Neuron (in vitro differentiated cells): ENCODE measurements around the gene STRBP.
"Not testable (repeated sequence)": the region's sequence is repeated elsewhere in the genome, so short reads cannot be mapped to it uniquely, and the experiment has no call there.

Source experiments
- H2AFZ ChIP-seq: one replicate; pipeline ENCODE4 v1.6.1; 2013; ENCODE audit warnings: low read depth, mild to moderate bottlenecking, inconsistent platforms, low read length, moderate library complexity
- H3K27me3 ChIP-seq: one replicate; pipeline ENCODE4 v1.6.1; 2013; ENCODE audit warnings: low read length; ENCODE audit not compliant: insufficient read depth
- H3K36me3 ChIP-seq: one replicate; pipeline ENCODE4 v1.6.1; 2013; ENCODE audit warnings: low read length; ENCODE audit not compliant: insufficient read depth
- H3K4me1 ChIP-seq: one replicate; pipeline ENCODE4 v1.6.1; 2013; ENCODE audit warnings: low read length; ENCODE audit not compliant: insufficient read depth
- H3K4me3 ChIP-seq: 2 replicates; pipeline ENCODE4 v1.5.1; 2013; ENCODE audit warnings: mild to moderate bottlenecking, low read length, moderate library complexity
- H3K9me3 ChIP-seq: one replicate; pipeline ENCODE4 v1.6.1; 2013; ENCODE audit warnings: low read length

Gene STRBP

GRCh38 chr9:123194023-123194422 lies 74.4 kb downstream of the STRBP start:
- no peak overlapping the region for H2AFZ ChIP-seq
- H3K27me3 ChIP-seq, result no peaks in the 10 kb centered on the region
- H3K36me3 ChIP-seq, result no peaks in the 10 kb centered on the region
- H3K4me1 ChIP-seq, result no peaks in the 10 kb centered on the region
- H3K9me3 ChIP-seq, result no peaks in the 10 kb centered on the region
- H3K4me3 ChIP-seq, result no peak overlapping the region

- Histone ChIP-seq H3K4me1 (no peaks in the 10 kb centered on the region), H3K27me3 (no peaks in the 10 kb centered on the region), H3K9me3 (no peaks in the 10 kb centered on the region), H2AFZ (no peak overlapping the region), H3K4me3 (no peak overlapping the region), H3K36me3 (no peaks in the 10 kb centered on the region)
These were observed 76.7 kb downstream of the STRBP start for GRCh38 chr9:123191680-123192079.

GRCh38 chr9:123191260-123191659 lies 77.1 kb downstream of the STRBP start:
- Histone ChIP-seq H3K4me3 (no peak overlapping the region), H3K36me3 (no peaks in the 10 kb centered on the region), H3K27me3 (no peaks in the 10 kb centered on the region), H3K9me3 (no peaks in the 10 kb centered on the region), H2AFZ (no peak overlapping the region), H3K4me1 (no peaks in the 10 kb centered on the region)

GRCh38 chr9:123187131-123187530 lies 81.3 kb downstream of the STRBP start:
- H3K27me3 ChIP-seq, result no peaks in the 10 kb centered on the region
- no peaks in the 10 kb centered on the region for H3K36me3 ChIP-seq
- H3K9me3 ChIP-seq, result no peaks in the 10 kb centered on the region
- no peak overlapping the region for H3K4me3 ChIP-seq
- H3K4me1 ChIP-seq, result no peaks in the 10 kb centered on the region
- H2AFZ ChIP-seq, result no peak overlapping the region

GRCh38 chr9:123186029-123186428 lies 82.4 kb downstream of the STRBP start:
- H3K27me3 ChIP-seq, H3K4me3 ChIP-seq, H3K9me3 ChIP-seq, H2AFZ ChIP-seq, H3K4me1 ChIP-seq, H3K36me3 ChIP-seq: not testable (repeated sequence)

- no peak overlapping the region for H3K4me3 ChIP-seq
- no peaks in the 10 kb centered on the region for H3K9me3 ChIP-seq
- H2AFZ ChIP-seq, result no peak overlapping the region
- no peaks in the 10 kb centered on the region for H3K4me1 ChIP-seq
- peaks cover 11% of the 10 kb centered on the region for H3K36me3 ChIP-seq
- no peaks in the 10 kb centered on the region for H3K27me3 ChIP-seq
These were observed 91.4 kb downstream of the STRBP start for GRCh38 chr9:123176949-123177348.

- H2AFZ ChIP-seq, result no peak overlapping the region
- no peak overlapping the region for H3K4me3 ChIP-seq
- H3K36me3 ChIP-seq, result peaks cover 11% of the 10 kb centered on the region
- H3K9me3 ChIP-seq, result no peaks in the 10 kb centered on the region
- no peaks in the 10 kb centered on the region for H3K27me3 ChIP-seq
- no peaks in the 10 kb centered on the region for H3K4me1 ChIP-seq
These were observed 92.3 kb downstream of the STRBP start for GRCh38 chr9:123175854-123176629.

- Histone ChIP-seq H3K9me3 (no peaks in the 10 kb centered on the region), H3K36me3 (peaks cover 11% of the 10 kb centered on the region), H3K4me3 (no peak overlapping the region), H2AFZ (no peak overlapping the region), H3K4me1 (no peaks in the 10 kb centered on the region), H3K27me3 (no peaks in the 10 kb centered on the region)
These were observed 93.4 kb downstream of the STRBP start for GRCh38 chr9:123174887-123175518.

GRCh38 chr9:123174079-123174478 lies 94.3 kb downstream of the STRBP start:
- Histone ChIP-seq H3K4me3 (no peak overlapping the region), H2AFZ (no peak overlapping the region), H3K4me1 (no peaks in the 10 kb centered on the region), H3K9me3 (no peaks in the 10 kb centered on the region), H3K36me3 (peaks cover 11% of the 10 kb centered on the region), H3K27me3 (no peaks in the 10 kb centered on the region)

- H3K27me3 ChIP-seq, result no peaks in the 10 kb centered on the region
- H2AFZ ChIP-seq, result no peak overlapping the region
- H3K9me3 ChIP-seq, result no peaks in the 10 kb centered on the region
- no peaks in the 10 kb centered on the region for H3K4me1 ChIP-seq
- H3K36me3 ChIP-seq, result peaks cover 4% of the 10 kb centered on the region
- no peak overlapping the region for H3K4me3 ChIP-seq
These were observed 98.5 kb downstream of the STRBP start for GRCh38 chr9:123169926-123170325.

- no peaks in the 10 kb centered on the region for H3K27me3 ChIP-seq
- H3K4me3 ChIP-seq, result no peak overlapping the region
- H3K4me1 ChIP-seq, result no peaks in the 10 kb centered on the region
- no peaks in the 10 kb centered on the region for H3K9me3 ChIP-seq
- peaks cover 4% of the 10 kb centered on the region for H3K36me3 ChIP-seq
- H2AFZ ChIP-seq, result no peak overlapping the region
These were observed 99.8 kb downstream of the STRBP start for GRCh38 chr9:123168586-123168985.

- Histone ChIP-seq H2AFZ (no peak overlapping the region), H3K27me3 (no peaks in the 10 kb centered on the region), H3K4me3 (no peak overlapping the region), H3K9me3 (no peaks in the 10 kb centered on the region), H3K36me3 (no peaks in the 10 kb centered on the region), H3K4me1 (no peaks in the 10 kb centered on the region)
These were observed 100.9 kb downstream of the STRBP start for GRCh38 chr9:123167474-123167873.

- no peaks in the 10 kb centered on the region for H3K9me3 ChIP-seq
- no peaks in the 10 kb centered on the region for H3K27me3 ChIP-seq
- H3K36me3 ChIP-seq, result no peaks in the 10 kb centered on the region
- no peak overlapping the region for H2AFZ ChIP-seq
- H3K4me3 ChIP-seq, result no peak overlapping the region
- H3K4me1 ChIP-seq, result no peaks in the 10 kb centered on the region
These were observed 102.6 kb downstream of the STRBP start for GRCh38 chr9:123165813-123166212.

- no peak overlapping the region for H2AFZ ChIP-seq
- no peaks in the 10 kb centered on the region for H3K36me3 ChIP-seq
- H3K27me3 ChIP-seq, result no peaks in the 10 kb centered on the region
- no peak overlapping the region for H3K4me3 ChIP-seq
- no peaks in the 10 kb centered on the region for H3K9me3 ChIP-seq
- no peaks in the 10 kb centered on the region for H3K4me1 ChIP-seq
These were observed 104.1 kb downstream of the STRBP start for GRCh38 chr9:123164285-123164684.
